Measurements from ENCODE around the gene TRIM10.

GRCh38 chr6:30167101-30167500, 6.1 kb upstream of the TRIM10 start:
- TF ChIP-seq CTCF (IDR thresholded peaks at IDR 0.05 in 4 of 5, conservative IDR thresholded peaks at IDR 0.05 in 1 of 5) (no peak), POLR2A (IDR thresholded peaks at IDR 0.05) (no peak)

Data from gastrocnemius medialis (tissue), 4 donors.